Thoracic aorta (tissue), 2 donors: ENCODE data around the gene SHH. TPM values are rescaled to one million over a fixed set of nuclear protein-coding genes. Genes with fewer than 3 reads are reported as not detected.

ENCODE experiments used
- ATAC-seq: fragments of 150-250 bp; one replicate; pipeline ENCODE4 v1.8.0; 2017; ENCODE audit warnings: low read depth; ENCODE audit not compliant: insufficient number of reproducible peaks, low FRiP score
- DNase-seq: peaks from one replicate; pipeline ENCODE4 v3.0.0-alpha.2; 2020; ENCODE audit warnings: low spot score
- H3K27ac ChIP-seq, 2 donors: fragments of 200-600 bp; sonication (generic); 1 replicate in 1 of 2; 2 replicates in 1 of 2; pipeline ENCODE4 v1.5.1; 2016; ENCODE audit warnings: mild to moderate bottlenecking in 2 of 2, moderate library complexity in 2 of 2
- H3K27me3 ChIP-seq: fragments of 200-600 bp; sonication (generic); replicated peaks from 2 replicates; pipeline ENCODE4 v1.6.0; 2016; ENCODE audit warnings: mild to moderate bottlenecking; ENCODE audit not compliant: insufficient read depth
- H3K36me3 ChIP-seq: fragments of 200-600 bp; sonication (generic); one replicate; pipeline ENCODE4 v1.5.1; 2016
- H3K4me1 ChIP-seq, 2 donors: fragments of 200-600 bp; sonication (generic); 1 replicate in 1 of 2; 2 replicates in 1 of 2; pipeline versions ENCODE4 v1.5.1 to v1.6.0; 2016; ENCODE audit warnings: low read depth in 2 of 2, mild to moderate bottlenecking in 1 of 2; ENCODE audit not compliant: control insufficient read depth in 1 of 2
- H3K4me3 ChIP-seq: fragments of 200-600 bp; sonication (generic); 2 replicates; pipeline ENCODE4 v1.5.1; 2016; ENCODE audit warnings: mild to moderate bottlenecking
- H3K9me3 ChIP-seq: fragments of 200-600 bp; sonication (generic); 2 replicates; pipeline ENCODE4 v1.5.1; 2016
- total RNA-seq, 2 donors: library from RNA; depleted of rRNA; stranded (reverse); fragments of >200 nt; gene quantifications; one replicate each; pipeline versions ENCODE4 v1.1.0 to v1.2.3, GENCODE V29; 2016
- TF ChIP-seq, protein P1 (sequence below): fragments of 200-600 bp; sonication (generic); IDR thresholded peaks from one replicate; pipeline ENCODE4 v1.5.1; 2019; ENCODE audit warnings: antibody characterized with exemption

The SHH gene
- total RNA-seq, 2 donors from 2014 or later: 0.28 TPM; not detected in 1

GRCh38 chr7:155836216-155837125, 24.2 kb upstream of the SHH start:
- no peak overlapping the region for H3K4me3 ChIP-seq
- no peaks in the 10 kb centered on the region for H3K4me1 ChIP-seq
- H3K27ac ChIP-seq: no peak overlapping the region
- H3K36me3 ChIP-seq: no peaks in the 10 kb centered on the region
- no peak for ATAC-seq
- DNase-seq: no peak
- no peaks in the 10 kb centered on the region for H3K9me3 ChIP-seq
- TF ChIP-seq, protein P1, sequence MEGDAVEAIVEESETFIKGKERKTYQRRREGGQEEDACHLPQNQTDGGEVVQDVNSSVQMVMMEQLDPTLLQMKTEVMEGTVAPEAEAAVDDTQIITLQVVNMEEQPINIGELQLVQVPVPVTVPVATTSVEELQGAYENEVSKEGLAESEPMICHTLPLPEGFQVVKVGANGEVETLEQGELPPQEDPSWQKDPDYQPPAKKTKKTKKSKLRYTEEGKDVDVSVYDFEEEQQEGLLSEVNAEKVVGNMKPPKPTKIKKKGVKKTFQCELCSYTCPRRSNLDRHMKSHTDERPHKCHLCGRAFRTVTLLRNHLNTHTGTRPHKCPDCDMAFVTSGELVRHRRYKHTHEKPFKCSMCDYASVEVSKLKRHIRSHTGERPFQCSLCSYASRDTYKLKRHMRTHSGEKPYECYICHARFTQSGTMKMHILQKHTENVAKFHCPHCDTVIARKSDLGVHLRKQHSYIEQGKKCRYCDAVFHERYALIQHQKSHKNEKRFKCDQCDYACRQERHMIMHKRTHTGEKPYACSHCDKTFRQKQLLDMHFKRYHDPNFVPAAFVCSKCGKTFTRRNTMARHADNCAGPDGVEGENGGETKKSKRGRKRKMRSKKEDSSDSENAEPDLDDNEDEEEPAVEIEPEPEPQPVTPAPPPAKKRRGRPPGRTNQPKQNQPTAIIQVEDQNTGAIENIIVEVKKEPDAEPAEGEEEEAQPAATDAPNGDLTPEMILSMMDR: no peak
- no peaks in the 10 kb centered on the region for H3K27me3 ChIP-seq

- Histone ChIP-seq H3K27ac (no peak overlapping the region), H3K4me1 (no peaks in the 10 kb centered on the region), H3K27me3 (no peaks in the 10 kb centered on the region), H3K9me3 (no peaks in the 10 kb centered on the region), H3K36me3 (no peaks in the 10 kb centered on the region), H3K4me3 (no peak overlapping the region)
- DNase-seq (no peak), ATAC-seq (no peak)
- TF ChIP-seq, protein P1: no peak
These were observed 23.4 kb upstream of the SHH start for GRCh38 chr7:155835446-155836215.

GRCh38 chr7:155834486-155835048, 22.3 kb upstream of the SHH start:
- no peak overlapping the region for H3K4me3 ChIP-seq
- H3K27ac ChIP-seq: no peak overlapping the region
- no peaks in the 10 kb centered on the region for H3K27me3 ChIP-seq
- no peaks in the 10 kb centered on the region for H3K36me3 ChIP-seq
- DNase-seq (no peak), ATAC-seq (no peak)
- TF ChIP-seq, protein P1: no peak
- H3K4me1 ChIP-seq: no peaks in the 10 kb centered on the region
- no peaks in the 10 kb centered on the region for H3K9me3 ChIP-seq

GRCh38 chr7:155833651-155834050, 21.4 kb upstream of the SHH start:
- no peak overlapping the region for H3K4me3 ChIP-seq
- H3K27me3 ChIP-seq: no peaks in the 10 kb centered on the region
- no peaks in the 10 kb centered on the region for H3K36me3 ChIP-seq
- no peaks in the 10 kb centered on the region for H3K4me1 ChIP-seq
- ATAC-seq (no peak), DNase-seq (no peak)
- TF ChIP-seq, protein P1: no peak
- no peaks in the 10 kb centered on the region for H3K9me3 ChIP-seq
- H3K27ac ChIP-seq: no peak overlapping the region

GRCh38 chr7:155832581-155832981, 20.3 kb upstream of the SHH start:
- no peaks in the 10 kb centered on the region for H3K4me1 ChIP-seq
- H3K36me3 ChIP-seq: no peaks in the 10 kb centered on the region
- no peak overlapping the region for H3K4me3 ChIP-seq
- no peak overlapping the region for H3K27ac ChIP-seq
- DNase-seq: no peak
- no peak for ATAC-seq
- H3K9me3 ChIP-seq: no peaks in the 10 kb centered on the region
- TF ChIP-seq, protein P1: no peak
- H3K27me3 ChIP-seq: no peaks in the 10 kb centered on the region
